ENCODE measurements around the gene GPR173. TPM values are rescaled to one million over a fixed set of nuclear protein-coding genes. Genes with fewer than 3 reads are reported as not detected.
A peak's percentile ranks its signal among the peaks of the same experiment; 100 is the strongest.

Gene GPR173
- total RNA-seq, 4 donors from 2014 or later: 0.09 to 0.57 (median 0.18) TPM; not detected in 1

GRCh38 chrX:53084863-53085262, 36.3 kb downstream of the GPR173 start:
- Histone ChIP-seq H3K36me3 (peaks cover 0 to 26% (median 0%) of the 10 kb centered on the region in 3 donors), H3K9me3 (no peaks in the 10 kb centered on the region), H3K27me3 (no peaks in the 10 kb centered on the region), H3K27ac (peak overlapping the region in 3 of 4 donors; percentile 86 to 93 (median 93)), H3K4me1 (peaks cover 0 to 62% (median 3%) of the 10 kb centered on the region in 3 donors), H3K4me3 (peak overlapping the region in 2 of 4 donors; percentile 73 to 75)
- intact Hi-C loops (cut with DNase I): no loop called here
- TF ChIP-seq CTCF (IDR thresholded peaks at IDR 0.05): no peak
- no peak for TF ChIP-seq POLR2A (IDR thresholded peaks at IDR 0.05)
- WGBS, 2 donors: 83% methylated on average over 6 of the region's 9 CpGs; no CpG with 5 or more reads in 1 of the 2 donors
- no peak for DNase-seq

- H3K4me3 ChIP-seq: no peak overlapping the region
- H3K36me3 ChIP-seq: peaks cover 0 to 26% (median 0%) of the 10 kb centered on the region in 3 donors
- no peaks in the 10 kb centered on the region for H3K27me3 ChIP-seq
- intact Hi-C loops (cut with DNase I): no loop called here
- H3K4me1 ChIP-seq: peaks cover 0 to 62% (median 3%) of the 10 kb centered on the region in 3 donors
- TF ChIP-seq POLR2A (IDR thresholded peaks at IDR 0.05): no peak
- no peak for TF ChIP-seq CTCF (IDR thresholded peaks at IDR 0.05)
- no peak for DNase-seq
- WGBS, 2 donors: 80% methylated on average over 7 to 17 of the region's 17 CpGs
- no peaks in the 10 kb centered on the region for H3K9me3 ChIP-seq
- H3K27ac ChIP-seq: peak overlapping the region in 3 of 4 donors; percentile 41 to 93 (median 86)
Measured at GRCh38 chrX:53085661-53086229, 37.2 kb downstream of the GPR173 start.

- peak overlapping the region in 1 of 4 donors; percentile 2 for H3K4me3 ChIP-seq
- intact Hi-C loops (cut with DNase I): no loop called here
- DNase-seq: no peak
- peak overlapping the region in 3 of 4 donors; percentile 86 to 93 (median 88) for H3K27ac ChIP-seq
- no peaks in the 10 kb centered on the region for H3K9me3 ChIP-seq
- TF ChIP-seq POLR2A (IDR thresholded peaks at IDR 0.05) (no peak), CTCF (IDR thresholded peaks at IDR 0.05) (no peak)
- H3K27me3 ChIP-seq: no peaks in the 10 kb centered on the region
- WGBS, 2 donors: 33 to 49% methylated on average over 5 to 6 of the region's 6 CpGs
- H3K4me1 ChIP-seq: peaks cover 0 to 62% (median 3%) of the 10 kb centered on the region in 3 donors
- peaks cover 0 to 26% (median 0%) of the 10 kb centered on the region in 3 donors for H3K36me3 ChIP-seq
Measured at GRCh38 chrX:53086464-53086863, 37.9 kb downstream of the GPR173 start.

GRCh38 chrX:53087388-53087831, 38.8 kb downstream of the GPR173 start:
- Histone ChIP-seq H3K4me1 (peaks cover 0 to 62% (median 3%) of the 10 kb centered on the region in 3 donors), H3K4me3 (peak overlapping the region in 2 of 4 donors; percentile 1 to 2), H3K9me3 (no peaks in the 10 kb centered on the region), H3K27me3 (no peaks in the 10 kb centered on the region), H3K27ac (peak overlapping the region in 3 of 4 donors; percentile 86 to 93 (median 88)), H3K36me3 (peaks cover 0 to 26% (median 0%) of the 10 kb centered on the region in 3 donors)
- 55% methylated on average over 3 of the region's 3 CpGs; no CpG with 5 or more reads in 1 of the 2 donors for WGBS, 2 donors
- TF ChIP-seq CTCF (IDR thresholded peaks at IDR 0.05) (no peak), POLR2A (IDR thresholded peaks at IDR 0.05) (no peak)
- no peak for DNase-seq
- intact Hi-C loops (cut with DNase I): no loop called here
